HG02938 (cell line): ENCODE data around the gene ADAMTS4.

Experiments
- ATAC-seq: cut with Tn5 transposase; IDR thresholded peaks from one replicate; pipeline ENCODE4 v1.9.1; 2021; ENCODE audit warnings: mild to moderate bottlenecking, moderate library complexity; ENCODE audit not compliant: unreplicated experiment

The ADAMTS4 gene

GRCh38 chr1:161176468-161177111 is 22.3 kb downstream of the ADAMTS4 start:
- no peak for ATAC-seq

GRCh38 chr1:161175771-161176453 is 22.9 kb downstream of the ADAMTS4 start:
- no peak for ATAC-seq

GRCh38 chr1:161174911-161175310 is 23.9 kb downstream of the ADAMTS4 start:
- ATAC-seq: no peak

- no peak for ATAC-seq
Observed at GRCh38 chr1:161173711-161174110, 25.1 kb downstream of the ADAMTS4 start.

DNA sequence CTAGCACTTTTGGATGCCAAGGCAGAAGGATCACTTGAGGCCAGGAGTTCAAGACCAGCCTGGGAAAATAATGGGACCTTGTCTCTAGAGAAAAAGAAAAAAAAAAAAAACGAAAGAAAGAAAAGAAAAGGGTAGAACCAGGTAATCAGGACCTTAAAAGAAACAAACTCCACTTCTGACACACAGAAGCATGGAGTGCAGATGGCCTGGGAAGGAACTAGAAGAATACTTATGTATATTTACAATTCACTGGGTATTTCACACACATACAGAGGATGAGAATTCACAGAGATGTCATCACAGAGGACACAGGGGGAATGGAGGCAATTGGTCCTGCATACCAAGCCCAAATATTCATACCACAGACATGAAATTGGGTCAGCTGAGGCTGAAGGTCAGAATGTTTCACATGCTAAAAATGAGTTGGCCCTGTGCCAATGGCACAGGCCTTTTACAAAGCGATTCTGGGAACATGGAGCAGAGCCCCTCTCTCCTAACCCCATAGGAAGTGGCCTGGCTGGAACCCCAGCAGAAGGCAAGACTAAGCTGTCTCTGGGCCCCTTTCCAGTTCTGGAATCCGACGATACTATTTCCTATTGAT is 26.0 kb downstream of the ADAMTS4 start:
- no peak for ATAC-seq

DNA sequence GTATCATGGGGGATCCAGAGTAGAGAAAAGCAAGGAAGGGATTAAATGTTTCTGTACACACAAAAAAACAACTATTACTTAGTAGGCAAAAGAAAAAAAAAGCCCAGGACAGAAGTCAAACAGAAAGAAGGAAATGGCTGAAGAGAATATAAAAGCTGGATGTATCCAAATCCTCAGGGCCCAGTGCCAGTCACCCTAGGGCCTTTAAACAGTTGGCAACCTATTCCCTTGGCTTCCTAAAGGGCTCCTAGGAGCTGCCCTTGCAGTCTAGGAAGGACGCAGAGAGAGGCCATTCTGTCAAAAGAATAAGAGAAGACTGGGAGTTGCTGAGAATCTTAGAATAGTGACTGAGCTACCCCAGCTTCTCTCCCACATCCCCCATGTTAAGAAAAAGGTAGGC is 26.5 kb downstream of the ADAMTS4 start:
- no peak for ATAC-seq

DNA sequence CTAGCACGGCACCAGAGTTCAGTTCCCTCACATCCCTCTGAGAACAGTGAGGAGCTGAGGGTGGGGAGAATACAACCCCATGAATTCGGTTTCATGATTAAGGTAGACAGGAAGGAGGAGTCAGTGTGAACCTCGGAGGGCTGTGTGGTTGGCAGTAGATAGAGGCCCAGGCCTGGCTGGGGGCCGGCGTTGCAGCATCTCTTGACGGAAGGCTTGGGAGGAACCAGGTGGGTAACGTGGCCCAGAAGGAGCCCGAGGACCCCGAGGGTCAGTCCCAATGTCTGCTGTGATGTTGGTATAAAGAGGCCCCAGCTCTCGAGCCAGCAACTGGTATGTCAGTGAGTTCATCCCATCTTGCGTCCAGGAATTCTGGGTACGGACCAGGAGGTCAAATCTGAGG is 27.2 kb downstream of the ADAMTS4 start:
- no peak for ATAC-seq

- ATAC-seq: no peak
Observed at GRCh38 chr1:161171191-161171590, 27.7 kb downstream of the ADAMTS4 start.

GRCh38 chr1:161168906-161169305 is 29.9 kb downstream of the ADAMTS4 start:
- ATAC-seq: no peak

GRCh38 chr1:161166669-161167548 is 31.9 kb downstream of the ADAMTS4 start:
- ATAC-seq: no peak

- peak; percentile 91 for ATAC-seq
Observed at GRCh38 chr1:161165742-161166668, 32.8 kb downstream of the ADAMTS4 start, which contains the start of gene PPOX. TSS of gene PPOX (plus strand) at chr1:161166426. CDS start at chr1:161166848, 422 bp downstream.

DNA sequence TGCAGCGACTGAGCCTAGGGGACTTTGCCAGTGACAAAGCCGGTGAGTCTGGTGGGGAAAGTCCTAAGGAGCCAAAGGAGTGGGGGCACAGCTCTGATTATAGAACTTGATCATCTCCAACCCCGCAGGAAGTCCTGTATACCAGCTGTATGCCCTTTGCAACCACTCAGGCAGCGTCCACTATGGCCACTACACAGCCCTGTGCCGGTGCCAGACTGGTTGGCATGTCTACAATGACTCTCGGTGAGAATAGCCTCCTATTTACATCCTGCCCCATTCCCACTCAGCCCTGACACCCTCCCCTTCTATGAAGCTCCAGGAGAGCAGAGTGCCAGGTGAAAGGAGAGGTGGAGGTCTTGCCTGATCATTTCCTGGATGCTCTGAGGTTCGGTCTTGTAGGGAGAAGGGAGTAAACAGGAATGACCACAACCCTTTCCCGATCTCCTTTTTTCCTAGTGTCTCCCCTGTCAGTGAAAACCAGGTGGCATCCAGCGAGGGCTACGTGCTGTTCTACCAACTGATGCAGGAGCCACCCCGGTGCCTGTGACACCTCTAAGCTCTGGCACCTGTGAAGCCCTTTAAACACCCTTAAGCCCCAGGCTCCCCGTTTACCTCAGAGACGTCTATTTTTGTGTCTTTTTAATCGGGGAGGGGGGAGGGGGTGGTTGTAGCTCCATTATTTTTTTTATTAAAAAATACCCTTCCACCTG is 33.8 kb downstream of the ADAMTS4 start:
- no peak for ATAC-seq

GRCh38 chr1:161163793-161164192 is 35.1 kb downstream of the ADAMTS4 start:
- ATAC-seq: no peak

- no peak for ATAC-seq
Observed at GRCh38 chr1:161162806-161163205, 36.0 kb downstream of the ADAMTS4 start.

- ATAC-seq: no peak
Observed at GRCh38 chr1:161162052-161162451, 36.8 kb downstream of the ADAMTS4 start.

DNA sequence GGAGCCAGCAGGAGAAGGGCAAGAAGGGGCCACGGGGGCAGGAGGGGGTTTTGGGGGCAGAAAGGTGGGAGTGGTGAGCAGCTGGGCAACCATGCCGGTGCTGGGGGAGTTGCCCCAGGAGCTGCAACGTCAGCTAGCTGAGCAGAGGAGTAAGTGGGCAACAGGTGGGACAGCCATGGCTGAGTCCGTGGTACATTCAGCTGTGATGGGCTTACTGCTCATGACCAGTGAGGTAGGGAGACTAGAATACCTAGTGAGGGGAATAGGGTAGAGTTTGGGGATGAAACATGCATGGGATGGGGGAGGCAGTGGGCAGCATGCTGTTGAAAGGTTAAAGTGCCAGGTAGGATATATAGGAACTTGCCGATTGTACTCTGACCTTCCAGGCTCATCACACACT is 37.2 kb downstream of the ADAMTS4 start:
- ATAC-seq: no peak

GRCh38 chr1:161160671-161161145 is 38.1 kb downstream of the ADAMTS4 start:
- ATAC-seq: no peak

DNA sequence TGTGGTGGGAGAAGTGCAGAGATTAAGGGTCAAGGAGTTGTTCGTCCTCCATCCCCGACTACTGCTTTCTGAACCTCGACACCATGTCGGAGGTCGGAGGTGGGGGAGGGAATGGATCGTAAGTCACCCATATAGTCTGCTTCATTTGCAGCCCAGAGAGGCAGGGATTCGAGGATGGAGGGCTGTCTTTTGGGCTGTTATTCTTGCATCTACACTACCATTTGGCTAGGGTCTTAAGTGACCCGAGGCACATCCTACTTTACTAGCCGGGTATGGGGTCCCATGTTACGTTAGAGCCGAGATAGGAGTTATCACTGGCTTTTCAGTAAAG is 39.0 kb downstream of the ADAMTS4 start:
- ATAC-seq: no peak

DNA sequence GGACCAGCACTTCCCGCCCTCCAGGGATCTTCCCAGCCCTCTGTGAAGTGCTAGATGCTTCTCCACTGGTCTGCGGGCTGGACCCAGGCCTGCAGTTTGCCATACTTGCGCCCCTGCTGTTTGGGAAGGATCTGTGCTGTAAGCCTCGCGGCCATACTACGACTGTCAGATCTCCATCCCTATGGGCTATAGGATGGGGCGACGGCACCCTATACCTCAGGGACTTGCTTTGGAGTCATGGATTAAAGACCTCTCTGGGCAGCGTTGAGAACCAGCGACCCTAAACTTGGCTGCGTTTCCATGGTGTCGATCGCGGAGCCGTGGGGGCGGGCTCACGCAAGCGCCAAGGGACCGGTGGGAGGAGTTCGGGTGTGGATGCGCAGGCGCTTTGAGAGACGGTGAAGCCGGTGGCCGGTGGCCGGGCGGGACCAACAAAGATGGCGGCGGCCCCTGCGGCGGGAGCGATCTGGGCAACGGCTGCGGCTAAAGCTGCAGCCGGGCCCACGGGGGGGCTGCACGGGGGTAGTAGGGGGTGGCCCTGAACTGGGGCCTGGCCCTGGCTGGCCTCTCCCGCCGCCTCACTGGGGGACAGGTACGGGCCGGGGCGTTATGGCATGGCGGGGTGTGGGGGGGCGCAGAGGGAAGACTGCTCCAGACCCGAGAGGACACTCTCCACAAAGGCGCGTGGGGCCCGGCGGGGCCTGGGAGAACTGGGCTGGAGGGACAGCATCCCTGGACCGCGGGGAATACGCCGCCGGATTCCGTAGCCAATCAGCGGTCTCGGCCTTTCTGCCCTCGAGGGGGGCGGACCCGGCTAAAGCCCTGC is 39.6 kb downstream of the ADAMTS4 start, which contains the start of gene USP21:
USP21 (plus strand) TSS at position 414 of the 826 bp plus-strand sequence. CDS start 1,141 bp downstream, outside the sequence.
- ATAC-seq: peak; percentile 67
